ENCODE data around the gene SLC39A1. TPM values are rescaled to one million over a fixed set of nuclear protein-coding genes. Genes with fewer than 3 reads are reported as not detected.

SLC39A1 gene
- total RNA-seq, 1 experiment from 2014 or later: 124 TPM

GRCh38 chr1:153991806-153992205, 28.5 kb upstream of the SLC39A1 start:
- TF ChIP-seq, protein P1, sequence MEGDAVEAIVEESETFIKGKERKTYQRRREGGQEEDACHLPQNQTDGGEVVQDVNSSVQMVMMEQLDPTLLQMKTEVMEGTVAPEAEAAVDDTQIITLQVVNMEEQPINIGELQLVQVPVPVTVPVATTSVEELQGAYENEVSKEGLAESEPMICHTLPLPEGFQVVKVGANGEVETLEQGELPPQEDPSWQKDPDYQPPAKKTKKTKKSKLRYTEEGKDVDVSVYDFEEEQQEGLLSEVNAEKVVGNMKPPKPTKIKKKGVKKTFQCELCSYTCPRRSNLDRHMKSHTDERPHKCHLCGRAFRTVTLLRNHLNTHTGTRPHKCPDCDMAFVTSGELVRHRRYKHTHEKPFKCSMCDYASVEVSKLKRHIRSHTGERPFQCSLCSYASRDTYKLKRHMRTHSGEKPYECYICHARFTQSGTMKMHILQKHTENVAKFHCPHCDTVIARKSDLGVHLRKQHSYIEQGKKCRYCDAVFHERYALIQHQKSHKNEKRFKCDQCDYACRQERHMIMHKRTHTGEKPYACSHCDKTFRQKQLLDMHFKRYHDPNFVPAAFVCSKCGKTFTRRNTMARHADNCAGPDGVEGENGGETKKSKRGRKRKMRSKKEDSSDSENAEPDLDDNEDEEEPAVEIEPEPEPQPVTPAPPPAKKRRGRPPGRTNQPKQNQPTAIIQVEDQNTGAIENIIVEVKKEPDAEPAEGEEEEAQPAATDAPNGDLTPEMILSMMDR (IDR thresholded peaks at IDR 0.05; ENCODE audit: unreplicated experiment): no peak
- H3K27ac Mint-ChIP-seq (ENCODE audit: low read depth, unreplicated experiment): peak overlapping the region; percentile 98
- peaks cover 24% of the 10 kb centered on the region for H3K4me1 Mint-ChIP-seq (ENCODE audit: insufficient read depth, unreplicated experiment)
- peaks cover 64% of the 10 kb centered on the region for H3K36me3 Mint-ChIP-seq (ENCODE audit: insufficient read depth, unreplicated experiment)
- peak overlapping the region; percentile 90 for H3K4me3 Mint-ChIP-seq (ENCODE audit: unreplicated experiment)
- no peaks in the 10 kb centered on the region for H3K27me3 Mint-ChIP-seq (ENCODE audit: insufficient read depth, unreplicated experiment)
- POLR2A ChIA-PET: interaction anchor here (0.6 to 13.2 kb wide), 21 partner anchors 9 to 551 kb away, joined by 3 to 358 read pairs (median 18); partner anchors contain the start of genes CREB3L4, CRTC2, DENND4B and GATAD2B
- intact Hi-C loops (cut with micrococcal nuclease): no loop called here
- no TSS peak for BruUV-seq (replicated peaks)
- no peak for DNase-seq (ENCODE audit: unreplicated experiment)
- CTCF ChIA-PET: interaction anchor here (1.0 to 7.8 kb wide), 4 partner anchors 15 to 364 kb away, joined by 3 to 80 read pairs (median 34); partner anchors contain the start of genes GATAD2B, JTB and S100A13
- no peaks in the 10 kb centered on the region for H3K9me3 Mint-ChIP-seq (ENCODE audit: unreplicated experiment)

GRCh38 chr1:153991151-153991630, 27.9 kb upstream of the SLC39A1 start:
- intact Hi-C loops (cut with micrococcal nuclease): no loop called here
- no peak for DNase-seq (ENCODE audit: unreplicated experiment)
- Mint-ChIP-seq H3K36me3 (ENCODE audit: insufficient read depth, unreplicated experiment) (peaks cover 60% of the 10 kb centered on the region), H3K9me3 (ENCODE audit: unreplicated experiment) (no peaks in the 10 kb centered on the region), H3K4me3 (ENCODE audit: unreplicated experiment) (peak overlapping the region; percentile 90), H3K4me1 (ENCODE audit: insufficient read depth, unreplicated experiment) (peaks cover 31% of the 10 kb centered on the region), H3K27ac (ENCODE audit: low read depth, unreplicated experiment) (peak overlapping the region; percentile 98), H3K27me3 (ENCODE audit: insufficient read depth, unreplicated experiment) (no peaks in the 10 kb centered on the region)
- TSS peak; percentile 79 for BruUV-seq (replicated peaks)
- POLR2A ChIA-PET: interaction anchor here (0.6 to 13.2 kb wide), 53 partner anchors 10 to 1029 kb away, joined by 3 to 358 read pairs (median 6); partner anchors contain the start of genes CHTOP, CREB3L4, CRTC2 and DENND4B
- CTCF ChIA-PET: interaction anchor here (1.0 to 7.8 kb wide), 4 partner anchors 14 to 364 kb away, joined by 3 to 80 read pairs (median 34); partner anchors contain the start of genes GATAD2B, JTB and S100A13
- TF ChIP-seq, protein P1 (IDR thresholded peaks at IDR 0.05; ENCODE audit: unreplicated experiment): no peak

GRCh38 chr1:153990468-153991150, 27.3 kb upstream of the SLC39A1 start, which contains the start of gene RPS27:
RPS27 (plus strand) TSS chr1:153990762; CDS start chr1:153990797, 35 bp downstream.
- ChIA-PET CTCF (interaction anchor here (0.6 to 7.8 kb wide), 6 partner anchors 14 to 418 kb away, joined by 3 to 80 read pairs (median 4); partner anchors contain the start of genes GATAD2B and JTB), POLR2A (interaction anchor here (0.6 to 13.2 kb wide), 77 partner anchors 10 to 1030 kb away, joined by 3 to 358 read pairs (median 5); partner anchors contain the start of genes CHTOP, CREB3L4, CRTC2 and DENND4B)
- peaks cover 55% of the 10 kb centered on the region for H3K36me3 Mint-ChIP-seq (ENCODE audit: insufficient read depth, unreplicated experiment)
- peak within 1 kb of the TSS; percentile 98 for H3K27ac Mint-ChIP-seq (ENCODE audit: low read depth, unreplicated experiment)
- no peaks in the 10 kb centered on the region for H3K27me3 Mint-ChIP-seq (ENCODE audit: insufficient read depth, unreplicated experiment)
- TF ChIP-seq, protein P1 (IDR thresholded peaks at IDR 0.05; ENCODE audit: unreplicated experiment): no peak
- H3K9me3 Mint-ChIP-seq (ENCODE audit: unreplicated experiment): no peaks in the 10 kb centered on the region
- H3K4me1 Mint-ChIP-seq (ENCODE audit: insufficient read depth, unreplicated experiment): peaks cover 33% of the 10 kb centered on the region
- DNase-seq (ENCODE audit: unreplicated experiment): peak; percentile 100
- intact Hi-C loops (cut with micrococcal nuclease): loop anchor here (1.0 kb wide), 2 partner anchors 192 to 282 kb away; partner anchors contain the start of gene HAX1
- H3K4me3 Mint-ChIP-seq (ENCODE audit: unreplicated experiment): peak within 1 kb of the TSS; percentile 90
- no TSS peak for BruUV-seq (replicated peaks)

DNA sequence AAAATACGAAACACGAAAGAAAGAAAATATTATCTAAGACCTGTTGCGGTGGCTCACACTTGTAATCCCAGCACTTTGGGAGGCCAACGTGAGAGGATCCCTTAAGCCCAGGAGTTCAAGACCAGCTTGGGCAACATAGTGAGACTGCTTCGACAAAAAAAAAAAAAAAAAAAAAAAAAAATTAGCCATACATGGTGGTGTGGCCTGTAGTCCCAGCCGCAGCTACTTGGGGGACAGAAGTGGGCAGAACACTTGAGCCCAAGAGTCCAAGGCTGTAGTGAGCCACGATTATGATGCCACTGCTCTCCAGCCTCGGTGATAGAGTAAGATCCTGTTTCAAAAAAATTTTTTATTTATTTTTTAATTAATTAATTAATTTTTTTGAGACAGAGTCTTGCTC, 24.3 kb upstream of the SLC39A1 start:
- peaks cover 44% of the 10 kb centered on the region for H3K4me1 Mint-ChIP-seq (ENCODE audit: insufficient read depth, unreplicated experiment)
- BruUV-seq (replicated peaks): no TSS peak

More for the DNA sequence above, 24.3 kb upstream of the SLC39A1 start:
- Mint-ChIP-seq H3K27ac (ENCODE audit: low read depth, unreplicated experiment) (no peak overlapping the region), H3K36me3 (ENCODE audit: insufficient read depth, unreplicated experiment) (peaks cover 32% of the 10 kb centered on the region), H3K9me3 (ENCODE audit: unreplicated experiment) (no peaks in the 10 kb centered on the region), H3K4me3 (ENCODE audit: unreplicated experiment) (no peak overlapping the region), H3K27me3 (ENCODE audit: insufficient read depth, unreplicated experiment) (no peaks in the 10 kb centered on the region)
- TF ChIP-seq, protein P1 (IDR thresholded peaks at IDR 0.05; ENCODE audit: unreplicated experiment): no peak
- CTCF ChIA-PET: interaction anchor here (0.6 to 7.8 kb wide), 31 partner anchors 11 to 504 kb away, joined by 3 to 80 read pairs (median 5); partner anchors contain the start of genes CREB3L4, DENND4B, GATAD2B and JTB
- POLR2A ChIA-PET: interaction anchor here (0.7 to 13.2 kb wide), 11 partner anchors 12 to 416 kb away, joined by 3 to 358 read pairs (median 15); partner anchors contain the start of genes CREB3L4, CRTC2, DENND4B and GATAD2B
- DNase-seq (ENCODE audit: unreplicated experiment): no peak
- intact Hi-C loops (cut with micrococcal nuclease): loop anchor here (2.0 to 5.0 kb wide), 4 partner anchors 29 to 370 kb away; partner anchors contain the start of genes CRTC2, DENND4B, GATAD2B and S100A14
